GM19035 (cell line): ENCODE data around the gene SCAF4.
"Not testable (repeated sequence)": the region's sequence is repeated elsewhere in the genome, so short reads cannot be mapped to it uniquely, and the experiment has no call there.

ENCODE experiments used
- ATAC-seq: cut with Tn5 transposase; IDR thresholded peaks from one replicate; pipeline ENCODE4 v1.9.1; 2021; ENCODE audit not compliant: unreplicated experiment

The SCAF4 gene

GRCh38 chr21:31675960-31676359 is 56.0 kb downstream of the SCAF4 start:
- no peak for ATAC-seq

- ATAC-seq = no peak
Measured at GRCh38 chr21:31675318-31675717, 56.6 kb downstream of the SCAF4 start.

GRCh38 chr21:31673321-31673912 is 58.5 kb downstream of the SCAF4 start:
- ATAC-seq = no peak

GRCh38 chr21:31671931-31672330 is 60.0 kb downstream of the SCAF4 start:
- no peak for ATAC-seq

GRCh38 chr21:31671146-31671716 is 60.7 kb downstream of the SCAF4 start:
- no peak for ATAC-seq

GRCh38 chr21:31670070-31670469 is 61.8 kb downstream of the SCAF4 start:
- ATAC-seq = no peak

GRCh38 chr21:31668651-31669491 is 63.0 kb downstream of the SCAF4 start:
- ATAC-seq = no peak

- ATAC-seq = no peak
Measured at GRCh38 chr21:31667639-31668038, 64.3 kb downstream of the SCAF4 start.

- no peak for ATAC-seq
Measured at GRCh38 chr21:31667132-31667531, 64.8 kb downstream of the SCAF4 start.

GRCh38 chr21:31666445-31667010 is 65.4 kb downstream of the SCAF4 start:
- no peak for ATAC-seq

GRCh38 chr21:31665869-31666268 is 66.0 kb downstream of the SCAF4 start:
- ATAC-seq = not testable (repeated sequence)

- ATAC-seq = no peak
Measured at GRCh38 chr21:31665397-31665796, 66.5 kb downstream of the SCAF4 start.

GRCh38 chr21:31663584-31664249 is 68.2 kb downstream of the SCAF4 start:
- ATAC-seq = no peak

GRCh38 chr21:31660591-31660990 is 71.3 kb downstream of the SCAF4 start:
- ATAC-seq = no peak

GRCh38 chr21:31660259-31660565 is 71.7 kb downstream of the SCAF4 start:
- ATAC-seq = peak; percentile 35

- peak; percentile 94 for ATAC-seq
Measured at GRCh38 chr21:31659536-31660258, 72.2 kb downstream of the SCAF4 start, which contains the start of gene SOD1. Gene SOD1 (plus strand): TSS chr21:31659693. CDS start chr21:31659770, 77 bp downstream.

GRCh38 chr21:31659286-31659535 is 72.7 kb downstream of the SCAF4 start:
- peak; percentile 25 for ATAC-seq

- no peak for ATAC-seq
Measured at GRCh38 chr21:31658053-31658452, 73.9 kb downstream of the SCAF4 start.

- no peak for ATAC-seq
Measured at GRCh38 chr21:31656199-31657095, 75.5 kb downstream of the SCAF4 start.
